SK-N-SH treated with all-trans-retinoic acid at 6 μM for 48 hours (cell line): ENCODE measurements around the gene DUSP18.
A peak's percentile ranks its signal among the peaks of the same experiment; 100 is the strongest.

ENCODE experiments used
- ATAC-seq: fragments of 200-7000 bp; cut with Tn5 transposase; 3 replicates; pipeline ENCODE4 v1.9.1; 2020; ENCODE audit warnings: mild to moderate bottlenecking, moderate library complexity
- ARNTL ChIP-seq: fragments of 450-650 bp; formaldehyde crosslinking; IDR thresholded peaks from 2 replicates; pipeline ENCODE4 v1.5.0; 2020; ENCODE audit warnings: low read depth, mild to moderate bottlenecking, moderate library complexity, borderline replicate concordance
- BACH2 ChIP-seq: fragments of 250-450 bp; sonication (Bioruptor Pico); IDR thresholded peaks from 2 replicates; pipeline ENCODE4 v1.9.0; 2021; ENCODE audit warnings: mild to moderate bottlenecking, borderline replicate concordance
- ESRRG ChIP-seq: fragments of 250-450 bp; sonication (Bioruptor Pico); IDR thresholded peaks from 2 replicates; pipeline ENCODE4 v1.6.1; 2021; ENCODE audit warnings: mild to moderate bottlenecking
- GLIS3 ChIP-seq: fragments of 250-450 bp; sonication (Bioruptor Pico); IDR thresholded peaks from 2 replicates; pipeline ENCODE4 v1.5.0; 2020; ENCODE audit warnings: mild to moderate bottlenecking, moderate library complexity
- ISL1 ChIP-seq: fragments of 250-450 bp; sonication (Bioruptor Pico); IDR thresholded peaks from 2 replicates; pipeline ENCODE4 v2.1.2; 2022; ENCODE audit warnings: mild to moderate bottlenecking, moderate library complexity
- OSR1 ChIP-seq: fragments of 250-450 bp; sonication (Bioruptor Pico); IDR thresholded peaks from 2 replicates; pipeline ENCODE4 v1.8.0; 2022; ENCODE audit warnings: moderate library complexity, mild to moderate bottlenecking, inconsistent platforms
- PPARA ChIP-seq: fragments of 250-450 bp; sonication (Bioruptor Pico); IDR thresholded peaks from 2 replicates; pipeline ENCODE4 v1.5.0; 2020; ENCODE audit warnings: mild to moderate bottlenecking, borderline replicate concordance
- RARB ChIP-seq: fragments of 250-450 bp; sonication (Bioruptor Pico); IDR thresholded peaks from 2 replicates; pipeline ENCODE4 v1.8.0; 2021; ENCODE audit warnings: mild to moderate bottlenecking, moderate library complexity
- SNAI2 ChIP-seq: fragments of 250-450 bp; sonication (Bioruptor Pico); IDR thresholded peaks from 2 replicates; pipeline ENCODE4 v1.5.0; 2020; ENCODE audit warnings: mild to moderate bottlenecking, moderate library complexity
- TCF4 ChIP-seq: fragments of 250-450 bp; sonication (Bioruptor Pico); IDR thresholded peaks from 2 replicates; pipeline ENCODE4 v1.8.0; 2021; ENCODE audit warnings: mild to moderate bottlenecking, moderate library complexity, borderline replicate concordance
- TOX ChIP-seq: fragments of 250-450 bp; sonication (Bioruptor Pico); IDR thresholded peaks from 2 replicates; pipeline ENCODE4 v1.8.0; 2021; ENCODE audit warnings: mild to moderate bottlenecking, moderate library complexity, borderline replicate concordance
- ZFP3 ChIP-seq: fragments of 250-450 bp; sonication (Bioruptor Pico); IDR thresholded peaks from 2 replicates; pipeline ENCODE4 v1.5.0; 2020; ENCODE audit warnings: mild to moderate bottlenecking, moderate library complexity
- ZFP30 ChIP-seq: fragments of 450-650 bp; formaldehyde crosslinking; IDR thresholded peaks from 2 replicates; pipeline ENCODE4 v1.5.0; 2022; ENCODE audit warnings: mild to moderate bottlenecking, moderate library complexity
- ZNF565 ChIP-seq: fragments of 450-650 bp; formaldehyde crosslinking; conservative IDR thresholded peaks from 2 replicates; pipeline ENCODE4 v1.5.0; 2020; ENCODE audit warnings: low read depth, mild to moderate bottlenecking, moderate library complexity
- ZNF70 ChIP-seq: fragments of 450-650 bp; formaldehyde crosslinking; IDR thresholded peaks from 2 replicates; pipeline ENCODE4 v1.5.0; 2020; ENCODE audit warnings: mild to moderate bottlenecking, moderate library complexity
- ZNF8 ChIP-seq: fragments of 450-650 bp; formaldehyde crosslinking; IDR thresholded peaks from 2 replicates; pipeline ENCODE4 v1.5.0; 2020; ENCODE audit warnings: mild to moderate bottlenecking, moderate library complexity
- TF ChIP-seq, protein P1 (sequence below): fragments of 250-450 bp; sonication (Bioruptor Pico); IDR thresholded peaks from 2 replicates; pipeline ENCODE4 v1.8.0; 2020; ENCODE audit warnings: mild to moderate bottlenecking, moderate library complexity, borderline replicate concordance
- TF ChIP-seq, protein P2 (sequence below): fragments of 250-450 bp; sonication (Bioruptor Pico); IDR thresholded peaks from 2 replicates; pipeline ENCODE4 v1.5.0; 2020; ENCODE audit warnings: mild to moderate bottlenecking, moderate library complexity
- TF ChIP-seq, protein P3 (sequence below): fragments of 250-450 bp; sonication (Bioruptor Pico); IDR thresholded peaks from 2 replicates; pipeline ENCODE4 v1.5.1; 2020; ENCODE audit warnings: low read depth, mild to moderate bottlenecking, moderate library complexity
- TF ChIP-seq, protein P4 (sequence below): fragments of 250-450 bp; sonication (Bioruptor Pico); IDR thresholded peaks from 2 replicates; pipeline ENCODE4 v1.8.0; 2021; ENCODE audit warnings: low read depth, mild to moderate bottlenecking, moderate library complexity, borderline replicate concordance
- TF ChIP-seq, protein P5 (sequence below): fragments of 250-450 bp; sonication (Bioruptor Pico); IDR thresholded peaks from 2 replicates; pipeline ENCODE4 v1.5.1; 2021; ENCODE audit warnings: mild to moderate bottlenecking, moderate library complexity

DUSP18 gene

DNA sequence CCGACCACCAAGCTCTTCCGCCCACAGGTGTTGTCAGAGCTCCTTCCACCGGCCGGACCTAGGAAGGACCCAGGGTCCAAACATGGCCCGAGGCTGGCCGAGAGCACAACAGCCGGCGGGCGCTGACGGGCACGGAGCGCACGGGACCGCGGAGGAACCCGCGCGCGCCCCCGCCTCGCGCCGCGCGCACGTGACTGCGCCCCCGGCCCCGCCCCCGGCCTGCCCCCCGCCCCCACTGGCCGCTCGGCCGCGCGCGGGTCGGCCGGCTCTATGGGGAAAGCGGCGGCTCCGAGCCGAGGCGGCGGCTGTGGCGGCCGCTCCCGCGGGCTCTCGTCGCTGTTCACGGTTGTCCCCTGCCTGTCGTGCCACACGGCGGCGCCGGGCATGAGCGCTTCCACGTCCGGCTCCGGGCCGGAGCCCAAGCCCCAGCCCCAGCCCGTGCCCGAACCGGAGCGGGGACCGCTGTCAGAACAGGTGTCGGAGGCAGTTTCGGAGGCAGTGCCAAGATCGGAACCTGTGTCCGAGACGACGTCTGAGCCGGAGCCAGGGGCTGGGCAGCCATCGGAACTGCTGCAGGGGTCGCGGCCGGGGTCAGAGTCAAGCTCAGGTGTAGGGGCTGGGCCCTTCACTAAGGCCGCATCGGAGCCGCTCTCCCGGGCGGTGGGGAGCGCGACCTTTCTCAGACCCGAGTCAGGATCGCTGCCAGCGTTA lies 27.1 kb upstream of the DUSP18 start, which contains the start of gene OSBP2:
Gene OSBP2 (plus strand): TSS at position 235 of the 711 bp plus-strand sequence. CDS start 36 bp downstream, at position 271.
- TF ChIP-seq ZNF8 (CRISPR knock-in tag) (no peak), GLIS3 (CRISPR knock-in tag) (no peak), SNAI2 (no peak), OSR1 (no peak)
- TF ChIP-seq, protein P1, sequence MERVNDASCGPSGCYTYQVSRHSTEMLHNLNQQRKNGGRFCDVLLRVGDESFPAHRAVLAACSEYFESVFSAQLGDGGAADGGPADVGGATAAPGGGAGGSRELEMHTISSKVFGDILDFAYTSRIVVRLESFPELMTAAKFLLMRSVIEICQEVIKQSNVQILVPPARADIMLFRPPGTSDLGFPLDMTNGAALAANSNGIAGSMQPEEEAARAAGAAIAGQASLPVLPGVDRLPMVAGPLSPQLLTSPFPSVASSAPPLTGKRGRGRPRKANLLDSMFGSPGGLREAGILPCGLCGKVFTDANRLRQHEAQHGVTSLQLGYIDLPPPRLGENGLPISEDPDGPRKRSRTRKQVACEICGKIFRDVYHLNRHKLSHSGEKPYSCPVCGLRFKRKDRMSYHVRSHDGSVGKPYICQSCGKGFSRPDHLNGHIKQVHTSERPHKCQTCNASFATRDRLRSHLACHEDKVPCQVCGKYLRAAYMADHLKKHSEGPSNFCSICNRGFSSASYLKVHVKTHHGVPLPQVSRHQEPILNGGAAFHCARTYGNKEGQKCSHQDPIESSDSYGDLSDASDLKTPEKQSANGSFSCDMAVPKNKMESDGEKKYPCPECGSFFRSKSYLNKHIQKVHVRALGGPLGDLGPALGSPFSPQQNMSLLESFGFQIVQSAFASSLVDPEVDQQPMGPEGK (CRISPR knock-in tag) = no peak
- peak; percentile 49 for ATAC-seq

DNA sequence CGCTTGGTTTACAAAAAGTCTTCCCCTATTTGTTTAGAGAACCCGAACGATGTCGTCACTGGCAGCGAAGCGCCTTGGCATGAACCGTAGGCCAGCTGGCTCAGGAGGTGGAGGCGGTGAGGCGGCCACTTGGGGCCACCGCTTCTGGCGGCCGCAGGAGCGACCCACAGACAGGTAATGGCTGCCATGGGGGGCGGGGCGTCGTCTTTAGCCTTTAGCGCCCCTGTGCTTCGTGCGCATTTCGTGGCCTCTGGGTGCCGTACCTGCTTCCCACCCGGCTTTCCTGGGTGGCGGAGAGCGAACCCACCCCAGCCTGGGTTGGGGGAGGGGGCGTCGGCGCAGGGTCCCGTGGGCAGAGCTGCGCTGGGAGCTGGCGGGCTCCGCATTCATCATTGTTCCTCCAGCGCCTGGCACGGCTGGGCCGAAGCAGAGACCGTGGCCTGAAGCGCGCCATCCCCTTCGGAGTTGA lies 26.5 kb upstream of the DUSP18 start:
- TF ChIP-seq TOX (CRISPR knock-in tag) (no peak), ESRRG (CRISPR knock-in tag) (no peak), BACH2 (CRISPR knock-in tag) (no peak), ZNF8 (CRISPR knock-in tag) (no peak), TCF4 (peak; percentile 20; the same call in 1 of the 2 replicates), ZFP30 (CRISPR knock-in tag) (no peak)
- TF ChIP-seq, all 23 proteins: peak for 1
- ATAC-seq = peak; percentile 77

DNA sequence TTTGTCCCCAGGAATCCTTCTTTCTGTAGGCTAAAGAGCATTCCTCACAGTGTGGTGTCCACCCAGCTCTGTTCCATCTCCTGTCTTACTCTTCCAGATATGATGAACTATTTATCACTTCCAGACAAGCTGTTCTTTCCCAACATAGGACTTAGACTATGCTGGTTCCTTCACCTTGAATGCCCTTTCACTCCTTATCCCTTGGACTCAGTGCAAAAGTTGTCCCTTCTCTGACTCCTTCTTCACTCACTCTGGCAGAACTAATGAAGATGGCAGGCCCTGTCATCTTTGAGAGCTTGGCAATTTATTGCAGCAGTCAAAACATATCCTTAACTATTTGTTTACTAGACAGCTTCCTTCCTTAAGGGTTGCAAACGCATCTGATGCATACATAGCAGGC lies 23.5 kb upstream of the DUSP18 start:
- no peak for ATAC-seq
- TF ChIP-seq, protein P2, sequence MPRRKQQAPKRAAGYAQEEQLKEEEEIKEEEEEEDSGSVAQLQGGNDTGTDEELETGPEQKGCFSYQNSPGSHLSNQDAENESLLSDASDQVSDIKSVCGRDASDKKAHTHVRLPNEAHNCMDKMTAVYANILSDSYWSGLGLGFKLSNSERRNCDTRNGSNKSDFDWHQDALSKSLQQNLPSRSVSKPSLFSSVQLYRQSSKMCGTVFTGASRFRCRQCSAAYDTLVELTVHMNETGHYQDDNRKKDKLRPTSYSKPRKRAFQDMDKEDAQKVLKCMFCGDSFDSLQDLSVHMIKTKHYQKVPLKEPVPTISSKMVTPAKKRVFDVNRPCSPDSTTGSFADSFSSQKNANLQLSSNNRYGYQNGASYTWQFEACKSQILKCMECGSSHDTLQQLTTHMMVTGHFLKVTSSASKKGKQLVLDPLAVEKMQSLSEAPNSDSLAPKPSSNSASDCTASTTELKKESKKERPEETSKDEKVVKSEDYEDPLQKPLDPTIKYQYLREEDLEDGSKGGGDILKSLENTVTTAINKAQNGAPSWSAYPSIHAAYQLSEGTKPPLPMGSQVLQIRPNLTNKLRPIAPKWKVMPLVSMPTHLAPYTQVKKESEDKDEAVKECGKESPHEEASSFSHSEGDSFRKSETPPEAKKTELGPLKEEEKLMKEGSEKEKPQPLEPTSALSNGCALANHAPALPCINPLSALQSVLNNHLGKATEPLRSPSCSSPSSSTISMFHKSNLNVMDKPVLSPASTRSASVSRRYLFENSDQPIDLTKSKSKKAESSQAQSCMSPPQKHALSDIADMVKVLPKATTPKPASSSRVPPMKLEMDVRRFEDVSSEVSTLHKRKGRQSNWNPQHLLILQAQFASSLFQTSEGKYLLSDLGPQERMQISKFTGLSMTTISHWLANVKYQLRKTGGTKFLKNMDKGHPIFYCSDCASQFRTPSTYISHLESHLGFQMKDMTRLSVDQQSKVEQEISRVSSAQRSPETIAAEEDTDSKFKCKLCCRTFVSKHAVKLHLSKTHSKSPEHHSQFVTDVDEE (CRISPR knock-in tag) = no peak
- no peak for TF ChIP-seq ZNF565 (CRISPR knock-in tag)
- no peak for TF ChIP-seq ISL1
- TF ChIP-seq ARNTL = no peak
- no peak for TF ChIP-seq PPARA
- no peak for TF ChIP-seq ZNF70
- TF ChIP-seq, protein P3, sequence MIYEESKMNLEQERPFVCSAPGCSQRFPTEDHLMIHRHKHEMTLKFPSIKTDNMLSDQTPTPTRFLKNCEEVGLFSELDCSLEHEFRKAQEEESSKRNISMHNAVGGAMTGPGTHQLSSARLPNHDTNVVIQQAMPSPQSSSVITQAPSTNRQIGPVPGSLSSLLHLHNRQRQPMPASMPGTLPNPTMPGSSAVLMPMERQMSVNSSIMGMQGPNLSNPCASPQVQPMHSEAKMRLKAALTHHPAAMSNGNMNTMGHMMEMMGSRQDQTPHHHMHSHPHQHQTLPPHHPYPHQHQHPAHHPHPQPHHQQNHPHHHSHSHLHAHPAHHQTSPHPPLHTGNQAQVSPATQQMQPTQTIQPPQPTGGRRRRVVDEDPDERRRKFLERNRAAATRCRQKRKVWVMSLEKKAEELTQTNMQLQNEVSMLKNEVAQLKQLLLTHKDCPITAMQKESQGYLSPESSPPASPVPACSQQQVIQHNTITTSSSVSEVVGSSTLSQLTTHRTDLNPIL (CRISPR knock-in tag) = no peak
- no peak for TF ChIP-seq TOX (CRISPR knock-in tag)
- TF ChIP-seq, protein P1 (CRISPR knock-in tag) = no peak
- no peak for TF ChIP-seq BACH2 (CRISPR knock-in tag)
- TF ChIP-seq, protein P4, sequence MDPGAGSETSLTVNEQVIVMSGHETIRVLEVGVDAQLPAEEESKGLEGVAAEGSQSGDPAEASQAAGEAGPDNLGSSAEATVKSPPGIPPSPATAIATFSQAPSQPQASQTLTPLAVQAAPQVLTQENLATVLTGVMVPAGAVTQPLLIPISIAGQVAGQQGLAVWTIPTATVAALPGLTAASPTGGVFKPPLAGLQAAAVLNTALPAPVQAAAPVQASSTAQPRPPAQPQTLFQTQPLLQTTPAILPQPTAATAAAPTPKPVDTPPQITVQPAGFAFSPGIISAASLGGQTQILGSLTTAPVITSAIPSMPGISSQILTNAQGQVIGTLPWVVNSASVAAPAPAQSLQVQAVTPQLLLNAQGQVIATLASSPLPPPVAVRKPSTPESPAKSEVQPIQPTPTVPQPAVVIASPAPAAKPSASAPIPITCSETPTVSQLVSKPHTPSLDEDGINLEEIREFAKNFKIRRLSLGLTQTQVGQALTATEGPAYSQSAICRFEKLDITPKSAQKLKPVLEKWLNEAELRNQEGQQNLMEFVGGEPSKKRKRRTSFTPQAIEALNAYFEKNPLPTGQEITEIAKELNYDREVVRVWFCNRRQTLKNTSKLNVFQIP = no peak
- no peak for TF ChIP-seq TCF4
- no peak for TF ChIP-seq ZFP3 (CRISPR knock-in tag)
- no peak for TF ChIP-seq RARB (CRISPR knock-in tag)
- no peak for TF ChIP-seq OSR1
- TF ChIP-seq, protein P5, sequence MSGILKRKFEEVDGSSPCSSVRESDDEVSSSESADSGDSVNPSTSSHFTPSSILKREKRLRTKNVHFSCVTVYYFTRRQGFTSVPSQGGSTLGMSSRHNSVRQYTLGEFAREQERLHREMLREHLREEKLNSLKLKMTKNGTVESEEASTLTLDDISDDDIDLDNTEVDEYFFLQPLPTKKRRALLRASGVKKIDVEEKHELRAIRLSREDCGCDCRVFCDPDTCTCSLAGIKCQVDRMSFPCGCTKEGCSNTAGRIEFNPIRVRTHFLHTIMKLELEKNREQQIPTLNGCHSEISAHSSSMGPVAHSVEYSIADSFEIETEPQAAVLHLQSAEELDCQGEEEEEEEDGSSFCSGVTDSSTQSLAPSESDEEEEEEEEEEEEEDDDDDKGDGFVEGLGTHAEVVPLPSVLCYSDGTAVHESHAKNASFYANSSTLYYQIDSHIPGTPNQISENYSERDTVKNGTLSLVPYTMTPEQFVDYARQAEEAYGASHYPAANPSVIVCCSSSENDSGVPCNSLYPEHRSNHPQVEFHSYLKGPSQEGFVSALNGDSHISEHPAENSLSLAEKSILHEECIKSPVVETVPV (CRISPR knock-in tag) = no peak
- no peak for TF ChIP-seq ZFP30 (CRISPR knock-in tag)
- TF ChIP-seq GLIS3 (CRISPR knock-in tag) = no peak
